Tibial artery (tissue), 4 donors: ENCODE measurements around the gene BMP8B.

Experiments
- DNase-seq, 2 donors: peaks; one replicate each; pipeline ENCODE4 v3.0.0-alpha.2; 2019
- H3K27ac ChIP-seq, 2 donors: fragments of 200-600 bp; sonication (generic) in 1 of 2; 1 replicate in 1 of 2; 2 replicates in 1 of 2; pipeline ENCODE4 v1.5.1; 2018 to 2019; ENCODE audit warnings: mild to moderate bottlenecking in 1 of 2
- H3K27me3 ChIP-seq, 2 donors: fragments of 200-600 bp; sonication (generic) in 1 of 2; one replicate each; pipeline versions ENCODE4 v1.5.1 to v1.6.0; 2016 to 2019
- H3K36me3 ChIP-seq, 3 donors: fragments of 200-600 bp; sonication (generic) in 2 of 3; one replicate each; pipeline ENCODE4 v1.5.1; 2016 to 2019; ENCODE audit warnings: mild to moderate bottlenecking in 2 of 3
- H3K4me1 ChIP-seq, 4 donors: fragments of 200-600 bp; sonication (generic) in 2 of 4; 1 replicate in 3 of 4; 2 replicates in 1 of 4; pipeline ENCODE4 v1.5.1; 2016 to 2019
- H3K4me3 ChIP-seq, 2 donors: fragments of 200-600 bp; sonication (generic) in 1 of 2; 1 replicate in 1 of 2; 2 replicates in 1 of 2; pipeline ENCODE4 v1.5.1; 2018 to 2019; ENCODE audit warnings: mild to moderate bottlenecking in 2 of 2
- H3K9me3 ChIP-seq, 3 donors: fragments of 200-600 bp; sonication (generic) in 1 of 3; one replicate each; pipeline ENCODE4 v1.5.1; 2016 to 2019
- intact Hi-C: fragments of 100-400 bp; cut with DNase I; formaldehyde crosslinking; loops from one replicate; pipeline ENCODE4 v1.15.0; 2023; ENCODE audit warnings: low total_unique reads
- TF ChIP-seq, protein P1 (sequence below), 2 experiments: fragments of 200-600 bp in 1 of 2; fragments of 450-650 bp in 1 of 2; IDR thresholded peaks; one replicate each; pipeline ENCODE4 v1.5.1; 2017 to 2019; ENCODE audit warnings: antibody characterized with exemption in 2 of 2, mild to moderate bottlenecking in 1 of 2, moderate library complexity in 1 of 2

Gene BMP8B

DNA sequence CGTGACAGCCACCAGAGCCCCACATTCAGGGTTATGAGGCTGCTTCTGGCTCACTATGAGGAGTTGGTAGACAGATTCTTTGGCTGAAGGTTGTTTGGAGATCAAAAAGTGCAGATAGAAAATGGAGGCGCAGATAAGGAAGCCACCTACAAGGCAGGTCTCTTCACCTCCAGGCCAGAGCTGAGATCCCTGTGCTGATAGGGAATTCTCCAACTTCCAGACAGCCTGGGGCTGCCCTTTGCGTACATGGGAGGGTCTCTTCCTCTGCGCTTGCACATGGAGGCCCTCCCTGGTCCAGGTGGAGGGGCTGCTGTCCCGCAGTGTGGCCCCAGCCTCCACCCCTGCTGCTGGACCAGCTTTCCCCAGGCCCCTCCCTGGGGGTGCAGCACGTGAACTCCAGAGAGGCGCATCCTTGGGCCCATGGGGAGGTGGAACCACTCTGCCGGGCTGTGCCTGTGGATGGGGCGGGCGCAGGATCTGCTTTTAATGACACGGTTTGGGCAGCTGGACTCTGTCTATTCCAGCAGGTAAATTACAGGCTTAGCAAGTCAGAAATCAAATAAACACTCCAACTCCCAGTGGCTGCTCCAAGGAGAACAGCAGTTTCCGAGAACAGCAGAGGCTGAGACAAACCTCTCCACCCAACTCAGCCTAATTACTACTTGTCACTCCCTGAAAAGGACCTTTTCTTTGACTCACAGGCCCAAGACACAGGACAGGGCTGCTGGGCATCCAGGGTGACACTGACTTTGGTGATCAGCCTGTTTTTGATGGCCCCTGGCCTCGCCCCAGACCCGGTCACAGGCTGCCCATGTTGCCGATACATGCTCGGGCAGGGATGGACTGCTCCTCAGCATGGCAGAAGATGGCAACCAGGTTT, 29.9 kb downstream of the BMP8B start:
- no peak for DNase-seq
- intact Hi-C loops: no loop called here
- TF ChIP-seq, protein P1, sequence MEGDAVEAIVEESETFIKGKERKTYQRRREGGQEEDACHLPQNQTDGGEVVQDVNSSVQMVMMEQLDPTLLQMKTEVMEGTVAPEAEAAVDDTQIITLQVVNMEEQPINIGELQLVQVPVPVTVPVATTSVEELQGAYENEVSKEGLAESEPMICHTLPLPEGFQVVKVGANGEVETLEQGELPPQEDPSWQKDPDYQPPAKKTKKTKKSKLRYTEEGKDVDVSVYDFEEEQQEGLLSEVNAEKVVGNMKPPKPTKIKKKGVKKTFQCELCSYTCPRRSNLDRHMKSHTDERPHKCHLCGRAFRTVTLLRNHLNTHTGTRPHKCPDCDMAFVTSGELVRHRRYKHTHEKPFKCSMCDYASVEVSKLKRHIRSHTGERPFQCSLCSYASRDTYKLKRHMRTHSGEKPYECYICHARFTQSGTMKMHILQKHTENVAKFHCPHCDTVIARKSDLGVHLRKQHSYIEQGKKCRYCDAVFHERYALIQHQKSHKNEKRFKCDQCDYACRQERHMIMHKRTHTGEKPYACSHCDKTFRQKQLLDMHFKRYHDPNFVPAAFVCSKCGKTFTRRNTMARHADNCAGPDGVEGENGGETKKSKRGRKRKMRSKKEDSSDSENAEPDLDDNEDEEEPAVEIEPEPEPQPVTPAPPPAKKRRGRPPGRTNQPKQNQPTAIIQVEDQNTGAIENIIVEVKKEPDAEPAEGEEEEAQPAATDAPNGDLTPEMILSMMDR (IDR thresholded peaks at IDR 0.05): no peak
- Histone ChIP-seq H3K27me3 (no peaks in the 10 kb centered on the region), H3K36me3 (peaks cover 33 to 92% (median 58%) of the 10 kb centered on the region in 3 donors), H3K27ac (no peak overlapping the region), H3K9me3 (no peaks in the 10 kb centered on the region), H3K4me1 (no peaks in the 10 kb centered on the region), H3K4me3 (no peak overlapping the region)

DNA sequence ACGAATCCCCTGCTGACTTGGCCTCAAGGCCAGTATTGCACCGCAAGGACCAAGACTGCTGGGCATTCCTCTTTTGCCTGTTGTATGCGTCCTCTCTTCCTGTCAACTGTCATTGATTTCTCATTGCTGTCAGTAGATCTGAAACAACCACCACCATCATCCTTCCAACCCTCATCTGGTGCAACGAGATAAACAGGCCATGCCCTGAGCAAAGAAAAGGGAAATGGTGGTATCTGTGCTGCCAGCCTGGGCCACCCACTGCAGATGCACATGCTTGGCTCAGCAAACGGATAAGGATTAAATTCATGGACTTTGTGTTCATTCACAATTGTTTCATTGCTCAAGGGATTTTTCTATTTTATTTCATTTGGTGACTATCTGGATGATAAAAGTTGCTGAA, 31.2 kb downstream of the BMP8B start:
- no peak overlapping the region for H3K4me3 ChIP-seq
- TF ChIP-seq, protein P1 (IDR thresholded peaks at IDR 0.05): no peak
- H3K36me3 ChIP-seq: peaks cover 46 to 100% (median 71%) of the 10 kb centered on the region in 3 donors
- no peaks in the 10 kb centered on the region for H3K9me3 ChIP-seq
- no peak for DNase-seq
- H3K27ac ChIP-seq: no peak overlapping the region
- H3K4me1 ChIP-seq: peaks cover 0 to 6% (median 0%) of the 10 kb centered on the region in 4 donors
- no peaks in the 10 kb centered on the region for H3K27me3 ChIP-seq
- intact Hi-C loops: no loop called here

GRCh38 chr1:39755965-39756659, 32.6 kb downstream of the BMP8B start:
- no peak for DNase-seq
- Histone ChIP-seq H3K36me3 (peaks cover 59 to 100% (median 85%) of the 10 kb centered on the region in 3 donors), H3K9me3 (no peaks in the 10 kb centered on the region), H3K4me1 (peaks cover 0 to 6% (median 0%) of the 10 kb centered on the region in 4 donors), H3K27ac (no peak overlapping the region), H3K27me3 (no peaks in the 10 kb centered on the region), H3K4me3 (no peak overlapping the region)
- TF ChIP-seq, protein P1 (IDR thresholded peaks at IDR 0.05): no peak
- intact Hi-C loops: no loop called here

DNA sequence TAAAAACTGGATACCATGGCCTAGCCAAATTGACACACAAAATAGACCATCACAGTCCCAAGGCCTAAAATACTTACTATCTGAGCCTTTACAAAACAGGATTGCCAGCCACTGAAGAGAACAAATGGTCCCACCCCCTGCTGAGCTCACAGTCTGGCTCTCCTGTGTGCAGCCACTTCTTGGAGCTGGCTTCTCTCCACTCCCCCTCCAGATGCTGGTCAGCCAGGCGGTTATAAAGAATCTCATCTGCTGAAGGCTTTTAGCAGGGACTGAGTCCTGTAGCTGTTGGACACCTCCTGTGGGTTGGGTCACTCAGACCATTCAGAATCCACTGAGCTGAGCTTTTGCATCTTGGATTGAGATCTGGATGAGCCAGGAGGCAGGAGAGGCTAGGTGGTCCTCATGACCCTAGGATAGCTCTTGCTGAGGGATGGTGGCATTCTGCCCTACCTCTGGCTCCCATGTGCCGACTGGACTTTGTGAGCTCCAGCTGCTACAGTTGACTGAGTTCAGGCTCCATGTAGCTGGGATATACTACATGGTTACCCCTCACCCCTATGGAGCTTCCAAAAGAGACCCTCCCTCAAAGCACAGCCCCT, 33.7 kb downstream of the BMP8B start:
- DNase-seq: no peak
- no peak overlapping the region for H3K27ac ChIP-seq
- H3K9me3 ChIP-seq: no peaks in the 10 kb centered on the region
- H3K4me3 ChIP-seq: no peak overlapping the region
- no peaks in the 10 kb centered on the region for H3K27me3 ChIP-seq
- TF ChIP-seq, protein P1 (IDR thresholded peaks at IDR 0.05): no peak
- H3K4me1 ChIP-seq: peaks cover 0 to 6% (median 0%) of the 10 kb centered on the region in 4 donors
- intact Hi-C loops: no loop called here
- peaks cover 71 to 100% (median 89%) of the 10 kb centered on the region in 3 donors for H3K36me3 ChIP-seq

GRCh38 chr1:39754026-39754570, 34.6 kb downstream of the BMP8B start:
- Histone ChIP-seq H3K36me3 (peaks cover 80 to 100% (median 89%) of the 10 kb centered on the region in 3 donors), H3K27ac (no peak overlapping the region)

More at GRCh38 chr1:39754026-39754570, 34.6 kb downstream of the BMP8B start:
- no peaks in the 10 kb centered on the region for H3K9me3 ChIP-seq
- no peaks in the 10 kb centered on the region for H3K27me3 ChIP-seq
- H3K4me3 ChIP-seq: no peak overlapping the region
- H3K4me1 ChIP-seq: peaks cover 0 to 6% (median 0%) of the 10 kb centered on the region in 4 donors
- TF ChIP-seq, protein P1 (IDR thresholded peaks at IDR 0.05): no peak
- intact Hi-C loops: no loop called here
- no peak for DNase-seq
